ENCODE results near the gene PAQR5.
"Not testable (repeated sequence)": the region's sequence is repeated elsewhere in the genome, so short reads cannot be mapped to it uniquely, and the experiment has no call there.

Gene PAQR5

DNA sequence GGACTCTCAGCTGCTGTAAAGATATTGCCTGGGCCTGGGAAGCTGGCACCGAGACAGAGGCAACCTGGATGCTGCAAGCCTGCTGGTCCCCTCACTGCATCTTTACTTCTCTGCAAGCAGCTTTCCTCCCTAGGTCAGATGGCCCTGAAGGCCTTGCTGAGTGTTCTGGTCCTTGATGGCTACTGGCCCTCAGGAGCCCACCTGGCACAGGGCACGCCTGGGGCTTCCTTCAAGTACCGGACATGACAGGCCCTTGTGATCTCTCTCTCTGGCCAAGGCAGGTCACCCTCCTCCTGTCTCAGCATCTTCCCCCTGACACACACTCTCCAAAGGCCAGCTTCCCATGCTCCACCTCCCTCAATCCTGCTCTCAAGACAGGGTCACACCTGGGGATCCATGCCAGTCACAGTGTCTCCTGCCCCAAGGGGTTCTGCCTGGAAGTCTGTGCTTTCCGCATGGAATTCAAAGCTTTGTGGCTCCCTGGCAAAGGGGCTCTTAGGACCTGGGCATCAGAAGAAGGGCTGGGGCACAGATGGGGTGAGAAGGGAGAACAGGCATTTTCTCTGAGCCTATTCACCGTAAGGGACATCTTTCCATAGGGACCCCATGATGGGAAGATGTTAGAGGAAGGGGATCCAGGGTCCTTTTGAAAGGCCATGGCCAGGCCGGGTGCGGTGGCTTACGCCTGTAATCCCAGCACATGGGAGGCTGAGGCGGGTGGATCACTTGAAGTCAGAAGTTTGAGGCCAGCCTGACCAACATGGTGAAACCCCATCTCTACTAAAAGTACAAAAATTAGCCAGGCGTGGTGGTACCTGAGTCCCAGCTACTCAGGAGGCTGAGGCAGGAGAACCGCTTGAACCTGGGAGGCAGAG, 4.7 kb upstream of the PAQR5 start:
- DNase-seq, result no peak

DNA sequence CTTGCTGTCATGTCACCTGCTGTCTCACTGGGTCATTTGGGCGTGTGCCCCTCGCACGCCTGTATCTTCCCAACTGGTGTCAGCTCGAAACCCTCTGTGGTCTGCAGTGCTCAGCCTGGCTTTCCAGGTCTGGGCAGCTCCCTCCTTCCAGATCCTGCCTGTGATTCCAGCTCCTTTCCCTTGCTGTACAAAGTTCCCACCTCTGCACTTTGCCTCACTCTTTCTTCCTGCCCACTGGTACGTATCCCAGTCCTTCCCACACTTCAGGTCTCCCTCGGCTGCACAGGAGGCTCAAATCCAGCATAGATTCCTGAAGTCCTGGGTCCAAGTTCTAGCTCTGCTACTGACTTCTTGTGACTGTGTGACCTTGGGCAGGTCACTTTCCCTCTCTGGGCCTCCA, 2.1 kb upstream of the PAQR5 start:
- DNase-seq, result no peak

DNA sequence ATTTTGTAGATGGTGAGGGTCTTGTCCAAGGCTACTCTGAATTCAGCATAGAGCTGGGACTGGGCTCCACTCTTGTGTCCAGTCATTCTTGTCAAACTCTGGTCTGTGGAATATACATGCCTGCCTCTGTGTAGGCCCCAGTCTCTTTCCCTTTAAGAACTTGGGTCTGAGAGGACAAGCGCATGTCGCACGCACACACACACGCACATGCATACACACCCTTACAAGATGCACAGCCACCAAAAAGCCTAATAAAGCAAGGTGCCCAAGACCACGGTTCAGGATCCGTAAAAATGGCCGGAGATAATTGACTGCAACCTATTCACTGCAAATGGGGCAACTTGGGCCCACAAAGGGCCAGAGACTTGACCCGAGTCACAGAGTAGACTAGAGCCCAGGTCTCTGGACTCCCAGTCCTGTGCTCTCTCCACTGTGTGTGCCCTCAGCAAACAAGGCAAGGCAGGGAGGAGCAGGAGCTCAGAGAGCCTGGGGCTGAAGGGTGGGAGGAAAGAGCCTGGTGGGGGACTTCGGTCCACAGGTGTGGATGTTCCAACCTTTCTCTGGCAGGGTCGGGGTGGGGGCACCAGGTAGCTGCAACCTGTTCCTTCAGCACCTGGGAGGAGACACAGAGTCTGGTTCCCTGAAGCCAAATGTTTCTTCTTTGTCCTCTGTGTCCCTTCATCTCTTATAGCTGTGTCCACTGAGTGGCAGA, 914 bp upstream of the PAQR5 start:
- DNase-seq, result no peak

DNA sequence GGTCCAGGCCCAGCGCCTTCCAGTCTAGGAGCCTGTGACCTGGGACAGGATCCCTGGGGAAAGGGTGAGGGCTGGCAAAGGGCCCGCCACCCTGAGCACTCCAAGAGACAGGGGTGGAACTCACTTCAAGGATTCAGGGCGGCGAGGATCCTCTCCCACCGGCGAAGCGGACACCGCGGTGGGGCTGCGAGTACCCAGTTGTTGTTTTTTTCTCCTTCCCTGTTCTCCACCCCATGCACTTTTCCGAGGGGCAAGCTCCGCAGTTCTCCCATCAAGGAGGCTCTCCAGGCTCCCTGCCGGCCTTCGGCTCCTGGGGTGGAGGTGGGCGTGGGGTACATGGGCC, 387 bp upstream of the PAQR5 start:
- no peak for DNase-seq

DNA sequence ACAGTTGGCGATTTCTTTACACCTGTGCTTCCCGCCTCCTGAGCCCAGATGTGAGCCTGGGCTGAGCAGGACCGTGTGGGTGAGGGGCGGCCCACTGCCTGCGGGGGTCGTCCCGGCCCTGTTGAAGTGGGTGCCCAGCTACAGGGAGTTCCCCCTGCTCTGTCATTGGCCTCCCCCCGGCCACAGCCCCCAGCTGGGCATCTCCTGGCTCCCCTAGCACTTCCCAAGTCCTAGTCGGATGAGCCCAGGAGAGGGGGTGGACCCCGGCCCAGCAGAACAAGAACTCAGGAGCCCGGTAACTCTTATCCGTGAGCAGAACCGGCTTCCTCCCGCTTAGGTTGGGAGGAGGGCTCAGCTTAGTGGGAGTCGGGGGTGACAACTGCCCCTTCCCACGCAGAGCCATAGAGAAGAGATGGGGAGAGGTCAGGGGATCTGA, 757 bp downstream of the PAQR5 start:
- DNase-seq, result no peak

DNA sequence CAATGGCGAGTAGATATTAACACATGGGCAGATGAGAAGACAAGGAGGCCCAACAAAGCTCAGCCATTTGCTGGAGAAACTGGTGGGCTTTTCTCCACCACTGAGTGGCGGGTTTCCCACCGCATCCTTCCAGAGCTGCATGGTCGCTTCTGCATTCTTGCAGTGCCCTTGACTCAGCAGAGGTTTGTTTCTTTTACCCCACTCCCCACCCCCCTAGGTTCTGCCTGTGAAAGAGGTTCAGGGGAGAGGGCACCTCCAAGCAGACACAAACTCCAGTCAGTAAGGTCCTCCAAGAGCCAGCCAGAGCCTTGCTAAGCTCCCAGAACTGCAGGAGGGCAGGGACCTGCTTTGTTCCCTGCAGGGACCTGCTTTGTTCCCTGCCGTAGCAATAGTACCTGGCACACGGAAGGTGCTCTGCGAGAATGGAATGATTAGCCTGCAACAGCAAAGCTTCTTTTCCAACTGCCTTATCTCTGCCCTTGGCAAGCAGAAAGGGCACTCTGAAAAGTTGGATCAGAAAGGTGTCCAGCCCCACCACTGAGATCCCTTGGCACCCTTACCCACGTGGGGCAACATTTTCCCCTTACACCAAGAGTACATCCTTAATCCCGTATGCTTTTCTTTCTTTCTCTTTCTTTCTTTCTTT, 1.4 kb downstream of the PAQR5 start:
- DNase-seq, result no peak

DNA sequence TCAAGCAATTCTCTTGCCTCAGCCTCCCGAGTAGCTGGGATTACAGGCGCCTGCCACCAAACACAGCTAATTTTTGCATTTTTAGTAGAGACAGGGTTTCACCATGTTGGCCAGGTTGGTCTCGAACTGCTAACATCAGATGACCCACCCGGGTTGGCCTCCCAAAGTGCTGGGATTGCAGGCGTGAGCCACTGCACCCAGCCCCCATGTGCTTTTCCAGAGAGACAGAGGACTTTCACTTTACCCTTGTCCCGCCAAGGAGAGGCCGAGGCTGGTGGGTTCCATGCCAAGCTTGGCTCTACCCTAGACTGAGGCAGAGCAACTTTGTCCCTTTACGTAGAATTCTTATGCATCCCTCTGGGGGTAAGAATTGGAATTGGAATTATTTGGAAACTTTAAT, 2.4 kb downstream of the PAQR5 start:
- DNase-seq, result not testable (repeated sequence)

DNA sequence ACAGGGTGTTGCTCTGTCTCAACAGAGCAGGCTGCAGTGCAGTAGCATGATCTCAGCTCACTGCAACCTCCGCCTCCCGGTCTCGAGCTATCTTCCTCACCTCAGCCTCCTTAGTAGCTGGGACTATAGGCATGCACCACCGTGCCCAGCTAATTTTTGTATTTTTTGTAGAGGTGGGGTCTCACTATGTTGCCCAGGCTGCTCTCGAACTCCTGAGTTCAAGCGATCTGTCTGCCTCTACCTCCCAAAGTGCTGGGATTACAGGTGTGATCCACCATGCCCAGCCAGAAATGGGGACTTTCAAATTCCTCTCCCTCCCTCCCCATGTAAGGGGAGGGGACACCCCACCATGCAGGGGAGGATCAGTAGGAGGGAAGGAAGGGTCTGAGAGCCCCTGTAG, 3.4 kb downstream of the PAQR5 start:
- DNase-seq, result not testable (repeated sequence)

DNA sequence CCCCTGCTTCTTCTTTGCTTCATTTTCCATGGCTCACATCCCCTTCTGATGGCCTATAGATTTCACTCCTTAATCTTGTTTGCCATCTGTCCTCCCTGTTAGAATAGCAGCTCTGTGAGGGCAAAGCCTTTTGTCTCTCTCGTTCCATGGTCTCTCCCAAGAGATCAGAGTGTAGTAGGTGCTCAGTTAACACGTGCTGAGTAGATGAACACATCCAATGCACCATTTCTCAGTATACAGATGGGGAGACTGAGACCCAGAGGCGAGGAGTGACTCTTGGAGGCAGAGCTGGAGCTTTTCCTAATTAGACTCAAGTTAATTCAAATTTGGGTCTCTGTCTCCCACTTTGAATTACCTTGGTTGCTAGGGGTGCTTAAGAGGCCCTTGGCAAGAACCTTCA, 4.2 kb downstream of the PAQR5 start:
- DNase-seq, result no peak

DNA sequence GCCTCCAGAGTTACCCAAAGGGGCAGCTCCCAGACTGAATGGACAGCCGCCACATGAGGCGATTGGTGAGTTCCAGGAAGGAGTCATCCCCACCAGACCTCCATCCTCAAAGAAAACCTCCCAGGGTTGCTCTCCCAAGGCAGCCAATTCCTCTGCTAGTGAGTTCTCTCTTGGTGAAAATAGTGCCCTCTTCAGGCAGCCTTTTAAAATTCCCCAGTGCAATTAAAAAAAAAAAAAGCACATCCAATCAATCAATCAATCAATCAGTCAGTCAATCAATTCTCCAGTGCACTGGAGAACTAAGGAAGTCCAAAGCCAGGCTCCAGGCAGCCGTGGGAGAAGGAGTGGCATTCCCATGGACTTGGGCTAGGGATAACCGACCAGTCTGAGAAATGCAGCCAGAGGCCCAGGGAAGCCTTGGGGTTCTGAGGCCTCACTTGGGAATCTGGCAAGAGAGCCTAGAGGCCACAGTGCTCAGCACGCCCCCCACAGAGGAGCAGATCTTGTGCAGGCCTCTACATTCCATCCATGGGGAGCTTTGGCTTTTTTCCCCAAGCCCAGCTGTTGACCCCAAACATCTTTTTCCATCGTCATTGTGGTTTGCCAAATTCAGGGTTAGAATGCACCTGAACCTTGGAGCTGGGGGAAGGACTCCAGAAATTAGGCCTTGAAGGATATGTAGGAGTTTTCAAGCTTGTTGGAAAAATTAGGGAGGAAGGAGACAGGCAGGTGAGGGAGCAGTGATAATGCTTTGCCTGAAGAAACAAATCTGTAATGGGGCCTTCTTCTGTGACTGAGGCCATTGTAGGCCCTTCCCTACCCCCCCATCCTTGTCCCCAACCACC, 4.8 kb downstream of the PAQR5 start:
- DNase-seq, result no peak

DNA sequence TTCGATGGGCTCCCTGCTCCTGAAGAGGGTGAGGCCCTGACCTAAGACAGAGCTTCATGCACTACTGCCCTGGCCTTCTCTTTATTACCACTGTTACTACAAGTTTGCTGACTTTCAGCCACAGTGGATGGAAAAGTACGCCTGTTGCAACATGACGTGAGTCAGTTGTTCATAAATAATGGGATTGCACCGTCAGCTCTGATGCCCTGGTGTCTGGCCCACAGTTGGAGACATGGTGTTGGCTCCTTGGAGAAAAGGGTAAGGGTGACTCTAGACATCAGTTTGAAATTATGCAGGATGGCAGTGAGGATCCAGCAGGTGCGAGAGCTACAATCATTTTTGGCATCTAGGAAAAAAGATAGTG, 5.5 kb downstream of the PAQR5 start:
- DNase-seq, result no peak

DNA sequence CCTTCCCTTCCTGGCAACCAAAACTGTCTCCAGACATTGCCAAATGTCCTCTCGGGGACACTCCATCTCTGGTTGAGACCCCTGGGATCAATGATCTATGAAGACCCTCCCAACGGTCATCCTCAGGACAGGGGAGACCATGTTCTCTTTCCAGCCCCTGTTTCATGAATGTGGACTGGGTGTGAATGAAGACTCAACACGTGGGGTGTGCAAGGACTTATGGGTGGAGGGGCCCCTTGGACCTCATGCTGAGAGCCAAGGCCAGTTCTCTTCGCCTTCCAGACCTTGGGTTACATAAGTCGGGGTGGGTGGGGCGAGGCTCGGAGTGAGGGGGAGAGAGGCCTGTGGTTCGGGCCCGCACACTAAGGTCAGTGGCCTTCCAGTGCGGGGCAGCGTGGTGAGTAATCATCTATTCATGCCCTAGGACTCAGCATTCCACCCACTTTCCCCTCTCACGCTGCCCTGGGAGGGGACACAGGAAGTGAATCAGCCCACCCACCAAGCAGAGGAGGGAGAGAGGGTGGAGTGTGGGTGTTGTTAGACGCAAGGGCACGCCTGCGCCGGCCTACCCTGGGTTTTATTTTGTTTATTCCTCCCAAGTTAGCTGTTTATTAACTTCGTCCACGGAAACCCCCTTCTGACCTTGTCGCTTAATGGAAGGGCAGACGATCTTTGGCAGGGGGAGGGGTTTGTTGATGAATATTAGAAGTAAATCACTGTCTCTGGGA, 6.7 kb downstream of the PAQR5 start:
- no peak for DNase-seq

DNA sequence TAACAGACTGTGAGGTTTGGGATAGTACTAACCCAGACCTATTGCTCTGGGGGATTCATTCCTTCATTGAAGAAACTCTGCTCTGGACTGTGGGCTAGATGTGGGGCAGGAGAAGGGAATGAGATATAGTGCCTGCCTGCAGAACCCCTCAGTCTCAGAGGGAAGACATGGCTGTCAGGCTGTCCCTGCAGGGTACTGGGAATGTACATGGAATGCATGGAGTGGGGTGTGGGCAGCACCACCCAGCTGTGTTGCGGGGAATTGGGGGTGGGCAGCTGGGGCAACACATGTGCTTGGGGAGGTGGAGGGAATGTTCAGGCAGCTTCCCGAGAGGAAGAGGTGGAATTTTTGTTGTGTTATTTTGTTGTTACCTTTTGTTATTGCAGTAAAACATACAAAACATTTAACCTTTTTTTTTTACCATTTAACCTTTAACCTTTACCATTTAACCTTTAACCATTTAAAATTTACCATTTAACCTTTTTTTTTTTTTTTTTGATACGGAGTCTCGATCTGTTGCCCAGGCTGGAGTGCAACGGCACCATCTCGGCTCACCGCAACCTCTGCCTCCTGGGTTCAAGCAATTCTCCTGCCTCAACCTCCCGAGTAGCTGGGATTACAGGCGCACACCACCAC, 7.3 kb downstream of the PAQR5 start:
- no peak for DNase-seq

DNA sequence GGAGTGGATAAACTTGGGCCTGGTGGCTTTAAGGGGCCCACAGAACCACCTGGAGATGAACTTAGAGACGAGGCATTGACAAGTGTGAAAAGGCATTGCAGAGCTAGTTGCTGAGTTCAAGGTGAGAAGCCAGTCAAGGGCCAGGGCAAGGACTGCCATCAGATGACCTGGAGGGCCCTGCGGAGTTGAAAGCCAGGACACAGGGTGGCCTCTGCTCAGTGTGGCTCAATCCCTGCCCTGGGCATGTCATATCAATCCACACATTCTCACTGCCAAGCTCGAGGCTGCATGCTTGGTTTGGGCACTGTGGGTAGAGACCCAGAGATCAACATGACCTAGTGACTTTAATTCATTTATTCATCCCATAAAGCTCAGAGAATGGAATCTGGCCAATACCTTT, 9.2 kb downstream of the PAQR5 start:
- no peak for DNase-seq

DNA sequence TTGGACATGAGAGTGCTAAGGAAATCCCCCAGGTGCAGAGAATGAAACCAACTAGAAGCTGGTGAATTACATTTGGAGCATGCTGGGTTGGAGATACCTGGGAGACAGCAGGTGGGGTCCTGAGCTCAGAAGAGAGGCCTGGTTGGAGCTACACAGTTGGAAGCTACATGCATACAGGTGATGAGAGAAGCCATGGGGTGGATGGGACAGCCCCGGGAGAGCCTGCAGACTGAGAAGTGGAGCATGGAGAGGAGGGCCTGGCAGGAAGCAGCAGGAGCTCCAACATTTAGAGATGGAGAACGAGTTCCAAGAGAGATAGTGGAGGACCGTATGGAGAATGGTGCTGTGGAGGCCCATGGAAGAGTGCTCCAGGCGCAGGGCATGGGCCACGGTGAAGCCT, 10.2 kb downstream of the PAQR5 start:
- no peak for DNase-seq

DNA sequence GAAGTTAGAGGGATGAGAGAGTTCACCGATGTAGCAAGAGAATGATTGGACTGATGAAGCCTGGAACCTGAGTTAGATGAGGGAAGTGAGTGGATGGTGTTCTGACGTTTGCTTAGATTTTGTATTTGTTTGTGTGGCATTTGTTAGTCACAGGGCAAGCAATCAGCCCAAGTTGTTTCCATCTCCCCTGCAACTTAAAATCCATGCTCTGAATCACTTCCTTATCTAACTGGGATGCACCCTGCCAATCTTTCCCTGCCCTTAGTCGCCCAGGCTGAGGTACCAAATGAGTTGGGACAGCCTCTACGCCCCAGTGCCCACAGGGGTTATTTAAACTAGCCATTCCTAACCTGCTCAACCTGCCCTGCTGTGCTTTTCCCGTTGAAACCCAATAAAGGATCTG, 12.6 kb downstream of the PAQR5 start:
- no peak for DNase-seq

DNA sequence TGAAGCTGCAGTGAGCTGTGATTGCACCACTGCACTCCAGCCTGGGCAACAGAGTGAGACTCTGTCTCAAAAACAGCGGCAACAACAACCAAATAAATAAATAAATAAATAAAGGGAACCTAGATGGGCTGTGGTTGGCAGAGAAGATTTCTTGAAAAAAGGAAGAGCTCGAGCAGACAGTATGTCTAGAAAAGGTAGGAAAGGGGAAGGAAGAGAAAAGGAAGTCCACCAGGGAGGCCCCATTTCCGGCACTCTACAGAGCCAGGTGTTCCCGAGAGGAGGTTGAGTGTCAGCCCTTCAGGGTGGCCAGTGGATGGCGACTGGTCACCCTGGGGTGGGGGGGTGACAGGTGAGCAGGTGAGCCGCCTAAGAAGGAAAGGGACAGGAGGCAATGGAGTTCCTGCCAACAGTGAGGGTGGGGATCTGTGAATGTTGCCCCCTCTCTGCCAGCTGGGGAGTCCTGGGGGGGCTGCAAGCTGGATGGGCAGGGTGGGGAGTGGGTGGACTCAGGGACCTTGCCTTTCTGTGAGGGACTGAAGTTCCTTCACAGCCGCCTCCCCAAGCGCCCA, 14.8 kb downstream of the PAQR5 start:
- no peak for DNase-seq

DNA sequence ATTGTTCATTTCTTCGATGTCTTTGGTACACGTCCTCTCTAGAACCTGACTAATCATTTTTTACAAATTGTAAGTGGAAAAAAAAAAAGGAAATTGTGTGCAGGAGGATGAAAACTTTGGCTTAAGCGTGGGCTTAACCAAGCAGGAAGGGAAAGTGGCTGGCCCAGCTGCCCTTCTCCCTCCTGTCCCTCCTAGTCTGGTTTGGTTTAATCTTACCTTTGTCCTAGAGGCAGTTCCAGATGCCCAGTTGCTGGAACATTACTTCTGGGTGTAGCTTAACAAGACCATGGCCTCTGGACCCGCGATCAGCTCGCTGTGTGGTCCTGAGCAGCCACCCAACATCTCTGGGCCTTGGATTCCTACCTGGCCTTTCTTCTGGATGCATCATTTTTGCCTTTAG, 15.4 kb downstream of the PAQR5 start:
- no peak for DNase-seq

DNA sequence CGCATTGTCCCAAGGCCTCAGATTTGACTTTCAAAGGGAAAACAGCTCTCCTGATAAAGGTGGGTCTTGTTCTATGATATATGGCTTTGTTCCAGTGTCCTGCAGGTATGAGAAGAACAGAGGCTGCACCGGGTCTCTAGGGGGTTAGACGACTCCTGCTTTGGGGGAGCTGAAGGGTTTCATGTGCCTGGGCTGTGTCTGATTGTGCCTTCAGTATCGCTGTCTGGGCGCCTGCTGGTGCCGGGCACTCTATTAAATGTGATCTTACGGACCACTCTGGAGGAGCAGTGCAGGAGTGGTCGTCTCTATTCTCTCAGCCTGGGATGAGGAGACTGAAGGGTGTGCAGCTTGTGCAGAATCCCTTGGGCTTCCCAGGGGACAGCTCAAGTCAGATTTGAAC, 16.0 kb downstream of the PAQR5 start:
- DNase-seq, result no peak

DNA sequence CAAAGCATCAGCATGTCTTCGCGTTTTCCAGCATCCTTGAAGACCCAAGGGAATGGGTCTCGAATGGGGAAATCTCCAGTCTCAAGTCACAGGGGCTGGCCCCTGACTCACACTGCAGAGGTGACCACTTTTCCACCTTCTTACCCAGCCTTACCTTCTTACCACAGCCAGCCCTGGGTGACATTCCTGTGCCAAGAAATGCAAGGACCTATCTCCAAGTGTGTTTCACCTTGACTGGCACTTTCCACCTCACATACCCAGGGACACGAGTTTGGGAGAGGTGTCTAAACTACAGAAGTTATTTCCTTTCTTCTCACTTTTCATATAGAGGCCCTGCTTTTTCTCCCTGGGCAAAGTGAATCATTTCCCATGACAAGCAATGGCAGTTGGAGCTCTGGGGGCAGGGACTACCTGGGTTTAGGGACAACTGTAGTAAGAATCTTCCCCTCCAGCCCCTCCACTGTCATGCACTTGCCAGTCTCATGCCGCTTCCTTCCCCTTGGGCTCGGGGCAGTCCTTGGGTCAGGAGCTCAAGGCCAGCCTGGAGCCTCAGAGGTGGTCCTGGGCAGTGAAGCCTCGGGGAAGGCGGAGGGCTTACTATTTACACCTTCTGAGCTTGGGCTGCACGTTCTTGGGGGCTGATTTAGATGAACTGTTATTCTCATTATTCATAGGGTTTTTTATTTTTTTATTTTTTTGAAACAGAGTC, 16.8 kb downstream of the PAQR5 start:
- DNase-seq, result no peak

DNA sequence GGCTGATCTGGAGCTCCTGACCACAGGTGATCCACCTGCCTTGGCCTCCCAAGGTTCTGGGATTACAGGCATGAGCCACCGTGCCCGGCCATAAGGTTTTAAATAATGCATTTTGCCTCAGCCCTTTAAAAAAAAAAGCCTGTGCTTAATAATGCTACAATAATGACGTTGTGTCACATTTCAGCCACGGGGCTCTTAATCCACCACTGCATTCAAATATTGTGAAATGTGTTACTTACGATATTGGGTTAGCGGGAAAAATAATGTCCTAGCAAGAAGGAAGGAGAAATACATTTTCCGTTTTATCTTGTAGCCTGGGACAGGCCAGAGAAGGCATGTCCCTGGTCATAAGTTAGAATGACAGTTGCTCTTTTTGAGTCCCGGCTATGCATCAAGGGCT, 17.6 kb downstream of the PAQR5 start:
- no peak for DNase-seq

Data from NCI-H2029 (cell line).